Pons (tissue), 1 donor: ENCODE results near the gene RIT2.

Experiments used
- DNase-seq: peaks from one replicate; pipeline ENCODE4 v3.0.0-alpha.2; 2016; ENCODE audit warnings: low spot score

The RIT2 gene

DNA sequence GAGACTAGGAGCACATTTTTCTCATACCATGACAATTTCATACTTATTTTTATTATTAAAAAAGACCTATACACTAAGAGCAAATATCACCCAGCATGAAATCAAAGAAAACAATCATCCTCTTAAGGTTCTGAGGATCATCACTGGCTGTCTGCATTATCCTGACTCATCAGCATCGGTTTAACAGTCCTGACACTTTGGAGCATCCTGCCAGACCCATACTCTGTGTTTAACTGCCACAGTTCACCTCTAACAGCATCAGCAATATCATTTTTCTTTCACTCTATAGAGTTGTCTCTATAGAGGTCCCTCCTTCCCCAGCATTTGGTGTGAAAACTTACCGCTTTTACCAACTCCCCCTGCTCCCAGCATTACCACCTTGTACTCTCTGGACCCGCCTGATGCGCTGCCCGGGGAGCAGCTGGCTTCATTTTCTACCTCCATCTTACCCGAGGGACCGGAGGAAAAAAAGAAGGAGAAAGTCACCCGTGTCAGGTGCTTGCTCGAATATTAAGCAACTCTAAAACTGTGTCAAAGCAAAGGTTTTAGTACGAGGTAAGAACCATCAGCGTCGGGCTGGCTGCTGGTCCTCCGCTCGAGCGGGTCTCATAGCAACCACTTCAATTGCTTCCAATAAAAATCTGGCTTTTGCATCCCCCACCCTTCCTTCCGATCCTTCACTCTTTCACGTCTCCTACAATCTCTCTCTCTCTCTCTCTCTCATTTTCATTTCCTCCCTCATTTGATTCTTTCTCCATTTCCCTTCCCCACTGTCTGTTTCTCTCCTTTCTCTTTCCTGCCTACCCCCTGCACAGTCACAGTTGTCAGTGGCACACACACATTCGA lies at the start of gene RIT2:
Gene RIT2, minus strand, starts transcription at position 610 of the 846 bp plus-strand sequence.
- no peak for DNase-seq

DNA sequence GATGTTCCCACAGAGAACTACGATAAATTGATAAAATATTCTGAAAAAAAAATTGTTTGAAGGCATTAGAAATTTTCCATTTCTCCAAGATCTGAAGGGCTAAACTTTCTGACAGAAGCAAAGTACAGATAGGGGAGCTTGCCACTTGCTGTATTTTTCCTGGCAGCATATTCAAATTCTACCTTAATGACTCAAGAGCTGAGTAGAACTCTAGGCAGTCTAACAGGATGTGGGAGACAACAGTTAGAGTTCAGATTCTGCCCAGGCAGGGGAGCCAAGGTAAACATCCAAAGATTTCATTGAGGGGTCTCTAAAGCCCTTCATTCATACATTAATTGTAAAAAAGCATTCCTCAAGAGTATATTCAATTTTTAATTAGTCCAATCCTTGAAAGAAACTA lies 46.0 kb upstream of the RIT2 start:
- DNase-seq = no peak

DNA sequence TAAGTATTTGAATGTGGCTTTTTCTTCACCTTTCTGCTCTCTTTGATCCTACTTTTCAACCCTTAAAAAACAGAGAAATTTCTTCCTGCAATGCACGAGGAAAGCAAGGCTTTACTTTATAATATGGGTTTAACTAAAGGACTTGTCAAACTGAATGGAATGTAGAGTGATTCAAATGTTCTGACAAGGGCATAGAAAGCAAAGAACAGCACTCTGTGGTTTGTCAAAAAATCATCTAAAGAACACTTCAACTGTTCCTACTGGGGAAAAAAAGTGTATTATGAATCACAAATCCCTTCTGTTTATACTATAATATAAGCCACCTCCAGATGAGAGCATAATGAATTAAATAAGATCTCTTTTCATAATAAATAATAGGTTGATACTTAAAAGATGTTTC lies 45.0 kb upstream of the RIT2 start:
- no peak for DNase-seq

DNA sequence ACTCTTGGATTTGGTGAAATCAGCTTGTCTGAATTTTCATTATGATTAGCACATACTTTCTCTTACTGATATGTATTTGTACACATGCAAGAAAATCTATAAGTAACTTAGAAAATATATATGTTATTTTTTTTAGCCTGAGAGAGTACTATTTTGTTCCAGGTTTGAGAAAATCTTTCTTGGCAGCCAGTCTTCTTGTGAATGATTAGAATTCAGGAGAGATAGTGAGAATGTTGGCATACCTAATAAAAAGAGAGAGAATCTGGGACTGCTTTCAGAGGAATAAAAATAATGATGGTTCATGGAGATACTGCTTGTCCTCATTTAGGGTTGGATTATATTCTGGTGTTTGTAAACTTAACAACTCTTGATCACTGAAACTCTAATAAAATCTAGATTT lies 44.4 kb upstream of the RIT2 start:
- DNase-seq = no peak

DNA sequence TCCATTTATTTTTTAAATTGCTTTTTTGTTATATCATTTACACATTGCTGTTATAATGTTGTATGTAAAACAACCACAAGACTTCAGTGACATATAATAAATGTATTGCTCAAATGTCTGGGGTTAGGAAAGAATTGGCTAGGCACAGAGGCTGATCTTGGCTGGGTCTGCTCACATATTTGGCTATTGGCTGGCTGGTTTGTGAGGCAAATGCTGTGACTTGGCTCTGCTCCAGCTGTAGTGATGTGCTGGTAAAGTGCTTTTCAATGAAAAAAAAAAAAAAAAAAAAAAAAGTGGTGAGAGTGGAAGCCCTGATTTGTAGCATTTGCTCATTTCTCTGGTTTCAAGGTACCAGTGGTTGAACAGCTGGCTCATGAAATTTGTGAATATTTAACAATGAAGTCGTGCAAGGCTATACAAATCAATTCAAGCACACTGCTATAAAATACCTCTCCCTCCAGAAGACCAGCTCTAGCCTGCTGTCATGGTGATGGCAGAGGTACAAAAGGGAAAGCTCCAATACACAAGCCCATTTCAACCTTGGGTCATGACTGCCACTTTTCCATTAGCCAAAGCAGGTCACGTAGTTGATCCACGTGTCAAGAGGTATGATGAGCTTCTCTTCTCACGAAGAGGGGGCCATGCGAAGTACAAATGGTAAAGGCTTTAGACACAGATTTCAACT lies 43.7 kb upstream of the RIT2 start:
- peak; percentile 20 for DNase-seq

DNA sequence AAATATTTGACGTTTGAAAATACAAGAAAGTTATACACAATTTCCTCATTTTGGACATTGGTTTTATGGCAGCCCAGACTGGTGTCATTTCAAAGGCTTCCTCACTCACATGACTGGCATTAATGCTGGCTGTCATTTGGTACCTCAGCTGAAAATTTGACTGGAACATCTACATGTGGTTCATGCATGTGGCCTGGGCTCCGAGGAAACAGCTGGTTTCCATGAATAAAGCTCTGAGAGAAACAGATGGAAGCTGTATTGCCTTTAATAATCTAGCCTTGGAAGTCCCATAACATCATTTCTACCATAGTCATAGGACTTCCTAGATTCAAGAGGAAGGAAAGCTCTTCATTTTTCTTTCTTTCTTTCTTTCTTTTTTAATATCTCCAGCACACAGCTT lies 42.9 kb upstream of the RIT2 start:
- DNase-seq = no peak

DNA sequence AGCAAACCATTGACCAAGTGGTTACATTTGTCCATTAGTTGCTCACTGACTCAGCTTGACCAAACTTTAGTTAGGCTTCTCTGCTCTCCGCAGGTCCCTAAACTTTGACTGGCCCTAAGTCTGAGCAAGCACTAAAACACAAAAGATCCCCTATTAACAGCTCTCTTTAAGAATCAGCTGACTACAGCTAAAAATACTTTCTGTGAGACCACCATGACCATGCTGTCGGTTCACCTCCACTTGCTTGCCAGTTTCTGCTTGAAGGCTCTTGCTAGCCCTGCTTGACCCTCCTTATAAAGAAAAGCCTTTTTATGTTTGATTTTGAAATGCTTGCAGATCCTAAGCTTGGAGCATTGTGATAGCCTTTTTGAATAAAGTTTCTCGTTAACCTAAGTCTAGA lies 40.4 kb upstream of the RIT2 start:
- DNase-seq = no peak

DNA sequence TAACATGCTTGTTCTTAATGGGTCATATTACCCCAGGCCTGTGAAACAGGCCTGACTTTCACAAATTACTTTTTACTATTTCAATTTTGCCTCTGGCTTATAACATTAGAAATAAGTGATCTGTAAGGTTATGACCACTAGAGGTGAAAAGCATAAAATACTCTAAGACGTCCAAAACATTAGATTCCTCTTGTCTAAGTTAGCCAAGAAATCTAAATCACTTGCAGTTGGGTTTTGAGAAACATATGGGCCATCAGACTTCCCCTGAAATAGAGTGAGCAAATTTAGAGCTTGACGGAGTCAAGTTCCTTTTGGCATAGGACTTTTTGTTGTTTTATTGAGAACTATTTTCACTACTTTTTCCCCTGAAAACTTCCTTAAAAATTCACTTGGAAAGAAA lies 32.7 kb upstream of the RIT2 start:
- DNase-seq = no peak

DNA sequence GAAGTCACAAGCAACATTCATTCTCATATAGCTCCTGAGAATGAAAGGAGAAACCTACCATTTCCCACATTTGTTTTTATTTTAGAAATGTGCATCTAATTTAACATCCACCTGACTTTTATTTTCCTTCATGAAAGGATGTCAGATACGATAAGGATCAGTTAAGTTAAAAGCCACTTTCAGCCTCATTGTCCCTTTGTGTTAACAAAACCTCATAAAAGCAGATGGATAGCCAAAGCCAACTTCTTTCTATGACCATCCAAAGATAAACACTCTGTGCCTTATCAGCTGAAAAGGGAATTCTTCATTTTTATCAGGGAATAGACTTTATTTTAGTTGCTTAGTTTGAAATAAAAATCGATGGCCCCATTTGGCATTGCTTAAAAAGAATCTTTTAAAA lies 25.7 kb upstream of the RIT2 start:
- no peak for DNase-seq

DNA sequence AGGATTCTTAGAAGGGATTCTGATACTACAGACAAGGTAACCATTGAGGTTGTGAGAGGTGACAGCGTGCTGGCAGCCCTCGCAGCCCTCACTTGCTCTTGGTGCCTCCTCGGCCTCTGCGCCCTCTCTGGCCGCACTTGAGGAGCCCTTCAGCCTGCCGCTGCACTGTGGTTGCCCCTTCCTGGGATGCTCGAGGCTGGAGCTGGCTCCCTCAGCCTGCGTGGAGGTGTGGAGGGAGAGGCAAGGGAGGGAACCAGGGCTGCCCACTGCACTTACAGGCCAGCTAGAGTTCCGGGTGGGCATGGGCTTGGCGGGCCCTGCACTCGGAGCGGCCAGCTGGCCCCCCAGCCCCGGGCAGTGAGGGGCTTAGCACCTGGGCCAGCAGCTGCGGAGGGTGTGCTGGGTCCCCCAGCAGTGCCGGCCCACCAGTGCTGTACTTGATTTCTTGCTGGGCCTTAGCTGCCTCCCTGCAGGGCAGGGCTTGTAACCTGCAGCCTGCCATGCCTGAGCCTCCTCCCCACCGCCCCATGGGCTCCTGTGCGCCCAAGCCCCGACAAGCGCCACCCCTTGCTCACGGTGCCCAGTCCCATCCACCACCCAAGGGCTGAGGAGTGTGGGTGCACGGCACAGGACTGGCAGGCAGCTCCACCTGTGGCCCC lies 23.9 kb upstream of the RIT2 start:
- no peak for DNase-seq

DNA sequence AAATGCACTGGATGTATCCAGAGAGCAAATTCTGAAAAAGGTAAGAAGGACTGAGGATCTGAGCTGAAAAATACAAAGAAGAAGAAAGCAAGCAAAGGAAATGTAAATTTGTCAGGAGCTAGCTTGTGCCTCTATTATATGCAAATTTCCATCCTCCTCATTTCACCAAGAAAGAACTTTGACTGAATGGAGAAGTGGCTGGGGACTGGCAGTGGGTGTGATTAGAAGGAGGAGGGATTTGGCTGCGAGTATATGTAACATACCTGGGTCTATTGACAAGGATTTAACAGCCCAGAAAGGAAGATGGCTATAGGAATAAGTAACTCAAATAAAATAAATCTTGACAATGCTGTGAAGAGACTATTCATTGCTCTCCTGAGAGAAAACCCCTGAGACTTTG lies 19.4 kb upstream of the RIT2 start:
- DNase-seq = no peak

DNA sequence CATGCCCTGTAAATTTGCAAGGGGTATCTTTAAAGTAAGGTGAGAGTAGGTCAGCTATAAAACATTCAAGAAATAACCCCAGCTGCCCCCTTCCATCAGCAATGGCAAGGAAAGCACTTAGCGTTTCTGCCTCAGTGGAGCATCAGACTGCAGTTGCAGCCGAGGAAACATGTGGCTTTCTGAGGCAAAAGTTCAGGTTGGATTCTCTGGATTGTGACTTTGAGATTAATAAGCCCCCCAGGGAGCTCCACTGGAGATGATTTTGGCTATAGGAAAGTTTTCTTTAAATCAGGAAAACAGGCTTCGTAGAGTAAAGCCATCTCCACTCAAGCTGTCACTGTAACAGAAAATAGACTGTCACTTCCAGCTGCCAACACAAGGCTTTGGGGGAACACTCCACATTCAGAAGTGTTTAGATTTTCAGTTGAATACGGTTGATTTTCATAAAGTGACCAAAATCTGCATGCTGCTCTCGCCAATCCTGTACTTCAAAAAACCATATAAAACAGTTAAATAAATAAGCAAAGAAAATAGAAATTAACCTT lies 15.3 kb upstream of the RIT2 start:
- DNase-seq = no peak

DNA sequence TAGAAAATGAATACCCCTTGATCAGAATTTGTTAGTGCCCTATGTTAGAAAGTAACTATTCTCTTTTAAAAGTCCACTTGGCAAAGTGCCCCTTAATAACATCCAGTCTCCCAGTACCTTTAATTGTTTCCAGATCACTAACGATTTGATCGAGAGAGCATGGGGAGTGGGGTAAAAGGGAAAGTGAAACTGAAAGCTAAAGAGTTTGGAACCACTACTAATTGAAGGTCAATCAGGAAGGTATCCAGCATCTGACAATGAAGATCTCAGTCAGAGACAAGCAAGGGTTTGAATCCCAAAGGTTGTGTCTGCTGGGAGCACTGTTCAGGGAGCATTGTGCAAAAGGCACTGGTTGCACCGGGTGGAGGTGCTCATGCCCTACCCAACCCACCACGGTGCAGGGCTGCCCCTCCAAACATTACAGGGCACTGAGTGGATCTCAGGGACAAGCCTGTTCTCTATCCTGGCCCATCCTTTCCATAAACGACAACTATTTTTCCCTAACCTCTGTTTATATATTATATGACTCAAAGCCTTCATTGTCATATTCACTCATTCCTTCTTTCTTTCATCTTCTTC lies 14.6 kb upstream of the RIT2 start:
- DNase-seq = no peak

DNA sequence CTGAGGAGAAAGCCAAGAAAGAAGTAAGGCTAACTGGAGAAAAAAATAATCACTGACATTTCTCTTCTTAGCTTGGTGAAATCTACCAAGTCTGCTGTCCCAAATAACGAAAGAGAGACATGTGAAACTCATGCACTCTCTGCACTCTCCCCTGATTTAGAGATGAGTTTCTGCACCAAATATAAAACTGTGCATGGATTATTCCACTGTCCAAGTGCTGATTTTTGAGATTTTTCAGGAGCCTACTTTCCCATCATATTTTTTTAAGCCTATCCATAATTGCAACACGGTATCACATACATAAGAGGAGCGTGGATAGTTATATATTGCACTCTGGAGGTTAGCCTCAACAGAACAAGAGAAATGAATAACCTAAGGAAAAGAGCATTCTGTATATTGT lies 10.0 kb upstream of the RIT2 start:
- DNase-seq = no peak

DNA sequence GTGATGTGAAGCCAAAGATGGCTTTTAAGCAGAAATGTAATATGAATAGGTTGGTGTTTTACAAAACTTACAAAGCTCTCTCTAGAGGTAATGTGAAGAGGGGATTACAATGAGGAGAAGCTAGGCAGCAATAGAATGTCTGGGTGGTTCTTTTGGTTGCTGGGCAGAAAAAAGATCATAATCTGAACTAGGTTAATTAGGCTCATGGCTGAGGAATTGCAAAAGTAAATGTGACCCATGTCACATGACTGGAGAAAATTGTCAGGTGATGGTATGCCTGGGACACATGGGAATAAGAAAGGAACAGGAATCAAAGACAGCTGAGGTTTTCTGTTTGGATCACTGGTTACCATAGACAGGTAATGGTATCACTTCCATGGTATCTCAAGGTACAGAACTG lies 7.5 kb upstream of the RIT2 start:
- no peak for DNase-seq

DNA sequence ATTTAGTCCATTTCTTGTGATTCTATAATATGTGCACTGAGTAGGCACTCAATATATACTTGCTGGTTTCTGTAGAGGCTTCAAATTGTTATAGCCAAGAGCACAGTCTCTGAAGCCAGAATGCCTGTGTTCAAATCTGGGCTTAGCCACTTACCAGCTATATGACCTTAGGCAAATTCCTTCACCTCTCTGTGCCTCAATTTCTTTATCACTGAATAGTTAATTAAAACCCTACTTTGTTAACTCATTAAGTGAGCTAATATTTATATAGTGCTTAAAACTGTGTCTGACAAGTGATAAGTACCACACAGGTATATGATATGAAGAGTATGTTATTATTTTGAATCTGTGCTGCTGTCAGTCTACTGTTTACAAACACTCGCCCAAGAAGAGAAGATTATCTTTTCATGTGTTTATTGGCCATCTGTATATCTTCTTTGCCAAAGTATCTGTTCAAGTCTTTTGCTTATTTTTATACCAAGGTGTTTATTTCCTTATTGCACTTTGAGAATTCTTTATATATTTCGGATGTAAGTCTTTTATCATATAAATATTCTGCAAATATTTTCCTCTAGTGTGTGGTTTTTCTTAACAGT lies 1.3 kb upstream of the RIT2 start:
- no peak for DNase-seq

DNA sequence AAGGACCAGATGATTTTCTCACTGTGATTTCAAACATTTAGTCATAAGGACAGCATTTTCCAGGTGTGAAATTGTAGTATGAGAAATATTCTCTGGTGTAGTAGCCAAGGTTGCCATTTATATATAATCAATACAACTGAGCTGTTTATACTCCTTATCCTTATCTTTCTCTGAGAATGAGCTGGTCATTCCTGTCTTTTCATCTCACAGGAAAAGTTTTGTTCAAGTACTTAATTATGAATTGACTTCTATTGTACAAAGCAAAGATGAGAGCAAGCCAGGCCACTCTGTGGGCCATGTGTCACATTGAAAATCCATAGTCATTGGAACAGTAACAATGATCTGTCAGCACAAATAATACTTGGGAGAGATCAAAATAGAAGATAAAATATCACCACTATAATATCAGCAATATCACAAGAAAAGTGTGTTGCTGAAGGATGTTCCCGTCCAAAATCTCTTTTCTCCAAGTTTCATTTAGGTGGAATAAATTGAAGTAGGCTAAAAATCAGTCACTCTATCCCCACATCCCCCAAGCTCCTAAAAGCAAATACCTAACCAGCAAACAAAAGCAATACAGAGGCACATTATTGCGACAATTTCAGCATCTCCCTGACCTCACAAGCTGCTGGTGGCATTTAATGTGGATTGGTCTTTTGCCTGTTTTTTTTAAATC lies 2.1 kb downstream of the RIT2 start:
- DNase-seq = no peak

DNA sequence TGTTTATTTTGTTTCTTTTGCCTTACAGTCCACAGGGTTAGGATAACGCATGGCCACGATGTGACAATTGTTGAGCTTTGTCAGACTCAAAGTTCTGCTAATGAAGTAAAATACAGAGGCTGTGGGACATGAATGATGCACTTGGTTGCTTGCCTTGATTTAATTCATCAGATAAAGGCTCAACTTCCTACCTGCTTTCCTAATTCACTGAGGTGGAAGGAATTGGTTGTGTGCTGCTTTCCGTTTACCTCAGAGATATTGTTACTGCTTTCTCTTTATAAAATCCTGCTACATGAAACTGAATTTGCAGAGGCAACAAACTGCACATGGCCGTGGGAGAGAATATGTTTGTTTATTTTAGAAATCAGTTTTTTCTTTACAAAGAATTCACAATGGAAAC lies 6.6 kb downstream of the RIT2 start:
- no peak for DNase-seq

DNA sequence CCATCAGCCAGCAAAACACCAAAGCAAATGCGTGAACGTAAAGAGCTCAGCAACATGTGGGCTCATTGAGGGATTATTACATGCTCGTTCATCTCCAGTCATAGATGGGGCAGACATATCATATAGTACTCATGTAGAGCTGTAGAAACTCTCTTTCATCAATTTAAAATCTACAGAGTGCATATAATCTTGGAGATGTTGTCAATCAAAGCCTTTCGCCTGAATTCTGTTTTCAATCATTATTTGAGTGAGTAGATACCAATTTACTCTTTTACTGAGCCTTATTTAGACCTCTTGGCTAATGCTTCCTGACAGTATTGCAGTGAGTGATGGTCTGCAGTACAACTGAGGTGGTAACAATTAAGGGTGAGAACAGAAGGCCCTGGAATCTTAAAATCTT lies 7.0 kb downstream of the RIT2 start:
- DNase-seq = no peak

DNA sequence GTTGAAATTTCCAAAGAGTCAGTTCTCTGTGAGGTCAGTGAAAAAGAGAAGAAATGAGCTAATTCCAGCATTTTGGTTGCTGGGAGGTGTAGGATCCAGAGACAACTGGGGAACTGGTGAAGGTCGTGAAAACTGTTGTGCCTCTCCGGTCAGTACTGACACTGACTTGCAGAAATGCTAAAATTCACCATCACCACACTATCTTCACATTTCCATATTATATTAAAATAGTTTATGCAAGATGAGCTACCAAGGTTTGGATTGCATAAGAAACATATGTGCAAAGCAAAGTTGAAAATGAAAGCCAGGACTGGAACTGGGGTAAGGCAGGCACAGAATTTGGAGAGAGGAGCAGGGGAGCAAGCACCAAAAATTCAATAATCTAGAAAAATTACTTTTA lies 21.8 kb downstream of the RIT2 start:
- DNase-seq = no peak

DNA sequence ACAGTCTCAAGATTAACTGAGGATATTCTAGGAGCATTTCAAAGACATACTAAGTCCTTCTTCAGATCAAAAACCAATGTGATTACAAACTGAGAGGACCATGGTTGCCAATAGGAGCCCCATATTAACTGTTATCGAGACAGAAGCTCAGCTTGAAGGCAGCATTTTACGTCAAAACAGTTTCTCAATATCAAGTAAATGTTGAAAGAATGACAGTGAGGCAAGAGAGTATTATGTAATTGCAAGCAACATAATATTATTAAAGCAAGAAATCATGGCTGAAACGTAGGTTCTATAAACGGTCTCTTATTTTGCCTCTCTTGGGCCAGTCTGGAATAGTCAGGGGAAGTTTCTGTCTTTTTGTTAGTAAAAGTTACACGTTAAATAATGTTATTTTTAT lies 22.9 kb downstream of the RIT2 start:
- DNase-seq = no peak

DNA sequence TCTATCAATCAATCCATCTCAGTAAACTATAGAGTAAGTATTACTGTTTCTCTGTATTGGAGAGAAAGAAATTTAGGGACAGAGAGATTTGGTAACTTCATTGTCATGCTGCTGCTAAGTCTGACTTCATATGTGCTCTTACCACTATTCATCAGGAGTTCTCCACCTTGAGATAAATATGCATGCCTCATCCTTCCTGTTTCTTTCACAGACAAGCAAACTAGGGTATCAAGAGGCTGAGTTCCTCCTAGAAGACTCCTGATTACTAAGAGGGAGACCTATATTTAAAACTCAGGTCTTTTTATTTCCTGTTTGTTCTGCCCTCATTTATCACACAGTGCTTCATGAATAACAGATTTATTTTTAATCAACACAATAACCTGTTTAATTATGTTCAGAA lies 34.1 kb downstream of the RIT2 start:
- DNase-seq = no peak
